ENCODE data around the gene IL36A.

Gene IL36A

DNA sequence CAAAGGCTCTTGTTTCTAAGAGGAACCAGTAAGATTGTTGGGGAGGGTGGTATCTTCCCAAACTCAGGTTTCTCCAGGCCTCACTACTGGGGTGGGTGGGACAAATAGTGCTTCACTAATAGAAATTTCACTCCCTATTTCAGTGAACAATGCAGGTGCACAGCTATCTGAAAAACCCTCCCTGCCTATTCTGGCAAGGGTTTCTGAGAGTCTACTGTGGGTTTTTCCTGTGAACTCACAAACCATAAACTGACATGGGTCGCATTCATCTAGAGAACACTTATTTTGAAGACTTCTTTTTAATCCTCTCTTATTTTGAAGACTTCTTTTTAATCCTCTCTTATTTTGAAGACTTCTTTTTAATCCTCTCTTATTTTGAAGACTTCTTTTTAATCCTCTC lies 4.4 kb downstream of the IL36A start:
- DNase-seq, result no peak

DNA sequence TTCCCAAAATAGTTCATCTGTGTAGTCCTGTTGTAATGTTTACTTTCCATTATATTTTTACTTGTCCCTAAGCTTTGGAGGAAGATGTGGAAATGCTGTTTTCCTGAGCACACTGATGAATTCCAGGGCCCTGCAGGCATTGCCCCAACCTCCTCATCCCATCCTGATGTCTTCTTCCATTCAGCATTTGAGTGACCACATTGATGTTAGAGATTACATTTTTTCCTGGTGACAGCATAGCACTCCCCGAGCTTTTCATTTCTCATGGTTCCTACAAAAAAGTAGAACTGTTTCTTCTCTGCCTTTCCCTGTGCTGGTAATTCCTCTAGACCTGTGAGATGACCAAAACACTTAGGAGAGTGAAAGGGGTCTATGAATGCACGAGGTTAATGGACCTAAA lies 4.8 kb downstream of the IL36A start:
- no peak for DNase-seq

DNA sequence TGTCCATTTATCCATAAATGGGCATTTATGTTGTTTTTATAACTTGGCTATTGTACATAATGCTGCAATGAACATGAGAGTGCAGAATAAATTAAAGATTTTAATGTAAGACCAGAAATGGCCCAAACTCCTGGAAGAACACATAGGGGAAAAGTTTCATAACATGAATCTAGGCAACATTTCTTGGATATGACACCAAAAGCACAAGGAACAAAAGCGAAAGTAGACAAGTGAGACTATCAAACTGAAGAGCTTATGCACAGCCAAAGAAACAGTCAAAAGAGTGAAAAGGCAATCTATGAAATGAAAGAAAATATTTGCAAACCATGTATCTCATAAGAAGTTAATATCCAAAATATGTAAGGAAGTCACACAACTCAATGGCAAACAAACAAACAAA lies 5.8 kb downstream of the IL36A start:
- DNase-seq, result no peak

DNA sequence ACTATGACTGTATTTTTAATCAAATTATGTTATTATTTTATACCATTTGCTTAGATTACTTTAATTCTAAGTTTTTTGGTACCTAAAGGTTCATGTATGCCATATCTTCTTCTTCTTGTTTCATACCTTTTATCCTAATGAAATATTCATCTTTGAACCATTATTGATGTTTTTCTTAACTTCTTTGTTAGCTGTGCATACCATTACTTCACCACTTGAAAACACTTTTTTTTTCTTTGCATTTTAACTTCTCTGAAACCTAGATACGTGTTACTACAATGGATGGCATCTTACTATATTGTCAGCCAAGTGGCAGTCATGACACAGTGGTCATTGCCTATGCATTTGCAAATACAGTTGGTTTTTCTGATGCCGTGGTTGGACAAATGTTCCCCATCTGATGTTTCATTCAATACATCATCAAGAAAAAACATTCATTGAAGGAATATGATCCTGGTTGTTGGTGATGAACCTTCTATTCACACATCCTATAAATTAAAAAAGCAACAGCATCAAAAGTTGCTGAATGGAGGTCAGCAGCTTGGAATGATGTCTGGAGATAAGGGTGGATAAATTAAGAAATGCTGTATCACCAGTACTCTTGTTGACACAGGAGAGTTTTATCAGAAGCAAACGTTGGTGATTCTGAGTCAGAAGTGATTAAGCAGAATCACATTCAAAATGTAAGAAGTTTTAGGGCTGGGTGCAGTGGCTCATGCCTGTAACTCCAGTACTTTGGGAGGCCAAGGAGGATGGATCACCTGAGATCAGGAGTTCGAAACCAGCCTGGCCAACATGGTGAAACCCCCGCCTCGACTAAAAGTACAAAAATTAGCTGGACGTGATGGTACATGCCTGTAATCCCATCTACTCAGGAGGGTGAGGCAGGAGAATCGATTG lies 7.4 kb downstream of the IL36A start:
- no peak for DNase-seq

DNA sequence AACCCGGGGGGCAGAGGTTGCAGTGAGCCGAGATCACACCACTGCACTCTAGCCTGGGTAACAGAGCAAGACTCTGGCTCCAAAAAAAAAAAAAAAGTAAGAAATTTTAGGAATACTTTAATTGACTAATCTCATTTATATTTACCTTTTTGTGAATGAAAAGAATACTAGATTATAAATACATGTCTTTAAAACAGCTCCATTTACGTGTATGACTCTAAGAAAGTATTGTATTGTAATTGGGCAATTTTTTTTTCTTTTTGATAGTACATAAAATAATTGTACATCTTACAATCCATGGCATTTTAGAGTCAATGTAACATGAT lies 8.0 kb downstream of the IL36A start:
- DNase-seq, result no peak

DNA sequence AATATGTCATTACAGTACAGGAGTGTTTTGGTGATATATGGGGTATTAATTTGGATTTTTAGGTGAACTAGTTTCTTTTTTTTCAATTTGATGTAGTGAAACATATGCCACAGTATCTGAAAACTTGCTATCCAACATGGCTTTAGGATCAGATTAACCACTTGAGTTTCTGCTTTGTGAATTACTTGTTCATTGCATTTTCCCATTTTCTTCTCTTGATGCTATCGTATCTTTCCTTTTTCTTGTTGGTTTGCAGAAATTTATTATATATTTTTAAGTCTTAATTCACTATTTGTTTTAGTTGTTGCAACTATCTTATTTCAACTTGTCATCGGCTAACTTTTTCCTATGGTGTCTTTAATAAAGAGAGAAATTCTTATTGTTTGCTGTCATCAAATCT lies 8.8 kb downstream of the IL36A start:
- no peak for DNase-seq

DNA sequence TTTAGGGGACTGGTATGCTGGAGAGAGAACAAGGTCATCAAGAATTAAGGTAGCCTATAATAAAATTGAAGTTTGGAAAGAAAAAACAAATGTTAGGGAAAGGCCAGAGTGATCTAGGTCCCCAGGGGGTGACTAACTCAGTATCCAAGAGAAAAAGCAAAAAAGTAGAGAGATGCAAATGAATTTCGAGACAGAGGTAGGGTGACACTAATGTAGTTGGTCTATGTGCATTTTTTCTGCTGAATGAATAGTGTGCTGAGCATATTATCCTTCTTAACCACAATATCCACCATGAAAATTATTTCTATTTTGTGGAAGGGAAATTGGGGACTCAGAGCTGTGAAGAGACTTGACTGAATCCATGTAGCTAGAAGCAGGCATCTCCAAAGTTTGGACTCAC lies 9.8 kb downstream of the IL36A start:
- no peak for DNase-seq

DNA sequence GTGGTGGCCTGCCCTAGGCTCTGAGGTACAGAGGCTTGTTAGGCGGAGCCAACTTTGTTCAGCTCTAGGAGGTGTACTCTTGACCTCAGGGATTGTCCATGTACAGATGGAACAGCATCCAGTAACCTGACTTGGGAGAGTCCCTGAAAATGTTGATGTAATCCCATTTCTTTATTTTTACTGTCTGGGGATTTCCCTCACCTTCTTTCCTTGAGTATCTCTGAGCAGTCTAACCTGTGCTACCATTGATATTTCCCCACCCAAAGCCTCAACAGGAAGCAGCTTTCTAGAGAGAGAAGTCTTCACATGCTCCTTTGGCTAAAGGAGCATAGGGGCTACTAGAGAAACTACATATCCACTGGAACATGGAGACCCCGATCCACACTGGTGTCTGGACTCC lies 10.4 kb downstream of the IL36A start:
- DNase-seq, result no peak

DNA sequence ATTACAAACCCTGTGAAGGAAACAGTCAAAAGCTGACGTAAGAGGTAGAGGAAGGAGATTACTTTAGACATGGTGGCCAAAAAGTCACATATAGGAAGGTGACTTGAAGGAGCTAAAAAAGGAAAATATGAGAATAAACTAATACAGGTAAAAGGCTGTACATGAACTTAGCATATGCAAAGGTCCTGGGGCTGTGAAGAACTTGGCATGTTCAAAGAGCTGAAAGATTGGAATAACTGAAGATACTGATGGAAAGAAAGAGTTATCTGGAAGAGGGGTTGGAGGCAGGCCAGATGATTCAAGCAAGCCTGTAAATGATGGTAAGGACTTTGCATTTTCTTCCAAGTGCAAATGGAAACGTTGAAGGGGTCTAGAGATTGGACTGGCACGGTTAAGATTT lies 13.2 kb downstream of the IL36A start:
- no peak for DNase-seq

DNA sequence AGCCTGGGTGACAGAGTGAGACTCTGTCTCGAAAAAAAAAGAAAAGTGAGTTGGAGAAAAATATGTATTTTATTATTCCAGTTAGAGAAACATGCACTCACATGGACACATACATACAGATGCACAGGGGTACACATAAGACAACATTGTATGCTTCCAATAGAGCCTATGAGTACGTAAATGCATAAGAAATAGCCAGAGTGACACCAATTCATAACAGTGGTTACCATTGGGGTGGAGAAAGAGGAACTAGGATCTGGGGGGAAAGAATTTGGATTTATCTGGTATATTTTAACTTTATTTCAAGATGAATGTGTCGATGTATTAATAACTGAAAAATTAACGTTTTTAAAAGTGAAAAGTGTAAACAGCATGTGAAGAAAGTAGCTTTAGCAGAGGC lies 16.1 kb downstream of the IL36A start:
- DNase-seq, result no peak

DNA sequence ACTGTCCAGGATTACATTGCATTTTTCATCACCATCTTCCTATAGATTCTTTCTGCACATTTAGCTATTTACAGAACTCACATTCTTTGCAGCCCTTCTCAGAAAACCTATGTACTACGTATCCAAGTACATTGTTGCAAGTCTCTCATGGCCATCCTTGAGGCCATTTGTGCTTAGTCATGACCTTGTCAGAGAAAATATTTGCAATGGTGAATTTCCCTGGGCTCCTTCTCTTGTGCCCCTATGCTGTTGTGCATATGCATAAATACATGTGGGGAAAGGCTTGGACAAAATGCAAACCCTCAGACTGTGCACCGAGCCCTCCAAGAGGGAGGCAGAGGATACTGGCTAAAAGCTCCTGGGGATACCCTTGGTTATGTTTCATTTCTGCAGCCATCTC lies 19.5 kb downstream of the IL36A start:
- DNase-seq, result no peak

DNA sequence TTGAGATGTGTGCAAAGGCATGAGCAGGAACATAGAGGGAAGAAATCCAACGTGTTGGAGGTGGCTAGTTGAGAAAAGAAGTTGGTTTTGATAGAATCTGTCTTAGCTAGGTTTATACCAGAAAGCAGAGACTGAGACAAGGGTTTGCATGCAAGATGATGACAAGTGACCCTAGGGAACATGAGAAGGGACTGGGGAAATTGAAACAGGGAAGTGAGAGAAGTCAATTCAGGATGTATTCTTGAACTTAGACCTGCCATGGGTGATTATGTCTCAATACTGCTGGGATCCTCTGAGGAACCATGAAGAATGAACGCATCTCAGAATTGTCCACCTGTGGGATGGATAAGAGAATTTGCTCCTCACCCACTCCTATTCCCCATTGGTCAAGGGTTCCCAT lies 20.5 kb downstream of the IL36A start:
- DNase-seq, result no peak

DNA sequence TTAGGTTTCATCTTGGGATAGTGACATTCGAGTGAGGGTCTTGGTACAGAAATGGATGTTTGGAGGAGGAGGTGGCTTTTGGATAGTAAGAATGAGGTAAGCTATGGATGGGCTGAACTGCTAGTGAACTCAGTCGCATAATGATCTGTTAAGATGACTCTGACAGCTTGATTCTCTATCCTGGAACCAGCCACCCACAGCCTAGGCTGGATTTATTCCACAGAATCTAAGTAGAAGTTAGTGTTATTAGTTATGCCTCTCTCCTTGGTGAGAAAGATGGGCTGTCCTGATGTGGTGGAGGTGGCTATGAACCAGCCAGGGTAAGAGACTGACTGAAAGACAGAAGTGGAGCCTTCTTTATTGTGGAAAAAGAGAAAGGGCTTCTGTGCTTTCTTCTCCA lies 22.4 kb downstream of the IL36A start:
- no peak for DNase-seq

DNA sequence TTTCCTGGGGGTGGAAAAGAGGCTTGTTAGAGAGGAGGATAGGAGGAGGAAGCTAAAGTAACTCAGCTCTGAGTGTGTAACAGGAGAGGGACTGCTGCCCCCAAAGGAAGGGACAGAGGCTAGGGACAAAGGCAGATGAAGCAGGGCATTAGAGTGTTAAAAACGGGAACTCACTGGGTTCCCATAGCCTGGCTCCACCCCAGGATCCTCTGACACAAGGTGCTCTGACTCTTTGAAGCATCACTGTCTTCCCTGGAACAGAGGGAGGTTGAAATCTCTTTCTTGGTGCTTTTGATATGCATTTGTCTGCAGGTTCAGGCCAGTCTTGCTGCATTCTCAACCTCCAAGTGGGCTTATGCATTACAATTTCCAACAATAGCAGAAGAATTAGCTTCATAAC lies 22.9 kb downstream of the IL36A start:
- DNase-seq, result no peak

DNA sequence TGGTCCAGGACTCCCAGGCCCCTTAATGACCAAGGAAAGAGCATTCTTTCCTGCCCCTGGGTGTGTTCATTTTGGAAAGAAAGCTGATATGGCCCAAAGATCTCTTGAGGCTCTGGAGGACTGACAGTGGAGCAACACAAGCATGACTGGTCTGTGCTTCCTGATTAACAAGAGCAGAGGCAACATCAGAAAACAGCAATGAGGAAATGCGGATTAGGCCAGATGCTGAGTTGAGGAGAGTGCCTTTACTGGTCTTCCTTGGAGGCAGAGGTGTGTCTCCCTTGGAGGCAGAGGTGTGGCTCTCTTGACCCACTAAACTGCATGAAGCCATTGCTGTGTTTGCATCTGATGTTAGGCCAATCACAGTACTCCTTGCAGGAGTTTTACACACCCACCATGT lies 27.5 kb downstream of the IL36A start:
- no peak for DNase-seq

DNA sequence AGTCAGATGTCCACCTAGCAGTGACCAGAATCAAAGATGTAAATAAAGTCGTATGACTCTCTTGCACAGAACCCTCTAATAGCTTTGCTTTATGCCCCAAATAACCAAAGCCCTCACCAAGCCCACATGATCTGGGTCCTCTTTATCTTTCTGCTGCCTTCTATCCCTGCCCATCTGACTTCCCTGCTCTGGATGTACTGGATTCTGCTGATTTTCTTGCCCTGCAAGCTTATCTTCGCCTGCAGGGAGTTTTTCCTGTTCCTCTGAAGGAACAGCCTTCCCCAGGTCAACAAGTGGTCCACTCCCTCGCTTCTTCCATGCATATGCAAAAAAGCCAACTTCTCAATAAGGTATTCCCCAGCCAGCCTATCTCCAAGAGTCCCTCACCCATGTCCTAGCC lies 28.8 kb downstream of the IL36A start:
- no peak for DNase-seq

DNA sequence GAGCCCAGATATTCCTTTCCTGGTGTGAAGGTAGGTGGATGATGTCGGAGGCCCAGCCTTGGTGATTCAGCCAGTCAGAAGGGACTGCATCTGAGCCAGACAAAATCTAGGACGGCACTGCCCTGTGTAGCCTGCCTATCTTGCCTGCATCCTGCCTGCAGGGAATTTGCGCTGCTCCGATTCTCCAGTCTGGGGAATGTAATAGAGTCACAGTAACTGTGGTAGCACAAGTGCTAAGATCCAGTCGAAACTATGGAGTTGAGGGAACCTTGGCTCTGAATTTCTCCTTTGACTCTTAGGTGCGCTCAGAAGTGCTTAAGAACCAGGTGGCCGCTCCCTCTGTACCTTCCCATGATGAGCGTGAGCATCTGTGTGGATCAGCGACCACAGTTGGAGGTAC lies 31.5 kb downstream of the IL36A start:
- no peak for DNase-seq

DNA sequence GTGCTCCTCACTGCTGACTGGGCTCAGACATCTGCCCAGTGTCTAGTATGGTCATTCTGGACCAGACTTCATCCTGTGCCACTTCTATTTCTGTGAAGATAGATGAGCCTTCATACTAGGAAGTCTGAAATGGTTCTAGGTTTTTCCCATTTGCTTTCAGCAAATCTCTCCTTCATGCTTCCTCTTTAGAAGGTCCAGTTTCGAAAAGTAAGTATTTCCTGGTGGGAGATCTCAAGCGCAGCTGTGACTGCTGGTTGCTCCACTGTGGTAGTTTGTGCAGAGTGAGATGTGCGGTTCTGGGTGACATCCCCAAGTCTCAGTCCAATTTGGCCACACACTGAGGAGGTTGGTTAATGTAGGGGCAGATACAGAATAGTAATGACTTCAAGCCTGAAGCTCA lies 33.0 kb downstream of the IL36A start:
- no peak for DNase-seq

DNA sequence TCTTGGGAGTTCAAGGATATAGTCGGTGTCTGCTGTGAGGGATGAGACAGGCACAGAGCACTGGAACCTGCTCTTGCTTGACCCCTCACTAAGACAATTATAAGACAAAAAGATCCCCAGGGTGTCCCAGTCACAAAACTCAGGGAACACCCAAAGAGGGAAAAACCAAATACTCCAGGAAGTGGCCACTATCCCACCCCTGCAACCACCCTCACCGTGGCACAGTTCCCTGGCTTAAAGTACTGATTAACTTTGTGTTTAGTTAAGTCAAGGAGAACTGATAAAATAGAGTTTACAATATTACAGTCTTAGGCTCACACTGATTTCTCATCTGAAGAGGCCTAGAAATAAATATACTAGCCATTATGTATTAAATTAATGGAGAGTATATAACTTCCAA lies 33.9 kb downstream of the IL36A start:
- DNase-seq, result no peak

DNA sequence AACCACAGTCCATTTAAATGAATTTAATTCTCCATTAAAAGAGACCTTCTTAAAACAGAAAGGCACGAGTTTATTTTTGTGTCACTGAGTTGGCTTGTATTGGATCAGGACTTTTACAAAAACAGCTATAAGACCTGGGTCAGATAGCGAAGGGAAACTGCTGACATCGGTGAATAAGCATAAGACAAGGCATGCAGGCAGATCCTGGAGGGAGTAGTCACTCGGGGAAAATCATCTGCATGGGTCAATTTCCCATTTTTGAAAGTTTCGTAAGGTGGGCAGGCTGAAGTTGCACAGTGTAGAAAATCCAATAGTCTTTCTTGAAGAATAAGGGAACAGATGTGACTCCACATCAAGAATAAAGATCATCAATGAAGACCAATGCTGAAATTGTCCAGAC lies 34.5 kb downstream of the IL36A start:
- no peak for DNase-seq

DNA sequence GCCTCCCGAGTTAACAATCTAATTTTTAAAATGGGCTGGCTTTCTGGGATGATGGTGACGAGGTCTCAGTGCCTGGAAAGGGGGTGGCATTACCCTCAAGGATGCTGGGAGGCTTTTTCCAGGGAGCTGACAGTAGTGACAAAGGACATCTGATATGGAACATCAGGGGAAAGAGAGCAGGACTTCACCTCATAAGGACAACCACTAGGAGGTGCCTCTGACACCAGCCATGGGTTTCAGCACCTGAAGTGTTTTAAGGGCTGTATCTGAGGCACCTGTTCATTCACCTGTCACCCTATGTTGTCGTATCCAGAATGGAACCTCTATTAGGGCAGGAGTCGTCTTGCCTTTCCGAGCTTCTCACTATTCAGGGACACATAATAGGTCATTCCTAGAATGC lies 36.6 kb downstream of the IL36A start:
- DNase-seq, result no peak

DNA sequence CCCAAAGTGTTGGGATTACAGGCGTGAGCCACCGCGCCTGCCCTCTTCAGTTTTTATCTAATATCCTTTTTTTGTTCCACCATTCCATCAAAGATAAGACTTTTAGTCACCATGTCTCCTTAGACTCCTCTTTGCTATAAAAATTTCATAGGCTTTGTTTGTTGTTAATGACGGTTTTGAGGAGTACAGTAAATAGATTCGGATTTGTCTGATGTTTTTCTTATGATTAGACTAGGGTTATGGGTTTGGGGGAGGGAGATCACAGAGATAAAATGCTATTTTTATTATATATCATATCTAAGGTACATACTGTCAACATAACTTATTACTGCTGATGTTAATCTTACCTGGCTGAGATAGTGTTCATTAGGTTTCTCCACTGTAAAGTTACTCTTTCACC lies 41.2 kb downstream of the IL36A start:
- DNase-seq, result no peak

DNA sequence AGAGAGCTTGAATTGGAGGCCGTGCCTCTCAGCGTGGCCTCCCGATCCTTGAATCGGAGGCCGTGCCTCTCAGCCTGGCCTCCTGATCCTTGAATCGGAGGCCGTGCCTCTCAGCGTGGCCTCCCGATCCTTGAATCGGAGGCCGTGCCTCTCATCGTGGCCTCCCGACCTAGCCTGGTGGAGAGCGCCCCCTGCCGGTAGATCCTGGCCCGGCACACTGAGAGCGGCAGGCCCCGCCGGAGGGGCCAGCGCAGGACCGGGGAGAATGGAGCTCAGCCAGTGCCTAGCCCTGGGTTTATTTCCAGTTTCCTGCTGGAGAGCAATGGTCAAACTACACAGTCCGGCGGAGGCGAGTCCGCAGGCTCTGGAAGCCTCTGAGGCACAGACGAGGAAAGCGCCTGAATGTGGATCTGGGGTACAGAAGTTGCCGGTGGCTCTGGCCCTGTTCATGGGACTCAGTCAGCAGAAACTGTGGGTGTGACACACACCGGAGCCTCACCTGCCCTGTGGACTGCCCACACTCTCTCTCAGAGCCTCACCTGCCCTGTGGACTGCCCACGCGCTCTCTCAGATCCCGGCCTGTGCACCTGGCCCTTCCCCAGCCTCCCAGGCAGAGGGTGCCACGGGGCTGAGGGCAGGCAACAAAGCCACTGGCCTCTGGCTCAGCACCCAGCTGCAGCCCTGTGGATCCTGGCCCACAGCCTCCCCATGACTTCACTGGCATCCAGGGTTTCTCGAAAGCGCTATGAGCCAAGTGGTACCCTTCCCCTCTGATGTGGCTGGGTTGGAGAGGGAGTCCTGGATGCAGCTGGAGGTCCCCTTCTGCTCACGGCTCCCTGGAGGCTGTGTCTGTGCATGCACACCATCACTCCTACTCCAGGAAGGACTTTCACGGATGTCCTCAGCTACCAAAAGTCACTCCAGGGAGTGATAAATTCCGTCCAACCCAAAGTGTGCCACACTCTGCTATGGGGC lies 45.9 kb downstream of the IL36A start:
- no peak for DNase-seq

DNA sequence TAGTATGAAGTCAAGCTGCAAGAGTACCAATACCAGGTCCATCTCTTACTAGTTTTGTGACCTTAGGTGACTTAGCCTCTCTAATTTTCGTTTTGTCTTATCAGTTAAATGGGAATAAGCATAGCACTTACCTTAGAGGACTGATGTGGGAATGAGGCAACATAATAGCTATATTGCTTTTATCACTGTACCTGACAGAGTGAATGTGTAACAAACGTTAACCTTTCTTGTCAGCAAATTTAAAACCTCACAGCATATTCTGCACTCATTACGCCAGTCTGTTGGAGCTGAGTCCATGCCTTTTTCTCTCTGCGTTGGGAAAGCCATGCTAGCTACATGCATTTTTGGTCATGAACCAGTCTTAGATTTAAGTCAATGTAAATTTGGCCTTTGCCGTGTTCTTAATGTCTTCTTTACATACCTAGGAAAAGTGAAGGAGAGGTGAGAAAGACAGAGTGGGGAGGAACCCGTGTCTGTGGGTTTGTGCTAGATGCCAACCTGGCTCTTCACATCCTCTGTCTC lies 47.2 kb downstream of the IL36A start, which contains the start of gene IL36B:
IL36B (minus strand) TSS at position 472 of the 522 bp plus-strand sequence.
- no peak for DNase-seq
